KMS-11 (cell line): ENCODE results near the gene CORO1C.

Source experiments
- H2AFZ ChIP-seq: fragments of 200-600 bp; sonication (generic); 2 replicates; pipeline ENCODE4 v1.6.1; 2016; ENCODE audit warnings: antibody characterized with exemption, mixed run types, low read depth
- H3K27ac ChIP-seq: fragments of 200-600 bp; sonication (generic); 2 replicates; pipeline ENCODE4 v1.6.1; 2016; ENCODE audit warnings: mild to moderate bottlenecking, mixed run types
- H3K27me3 ChIP-seq: fragments of 200-600 bp; sonication (generic); 2 replicates; pipeline ENCODE4 v1.6.1; 2017; ENCODE audit warnings: mild to moderate bottlenecking, low read depth, mixed run types, moderate library complexity; ENCODE audit not compliant: insufficient read depth
- H3K36me3 ChIP-seq: fragments of 200-600 bp; sonication (generic); 2 replicates; pipeline ENCODE4 v1.6.1; 2017; ENCODE audit warnings: mild to moderate bottlenecking, mixed run types; ENCODE audit not compliant: insufficient read depth
- H3K4me1 ChIP-seq: fragments of 200-600 bp; sonication (generic); 2 replicates; pipeline ENCODE4 v1.6.1; 2016; ENCODE audit warnings: mild to moderate bottlenecking, low read depth, mixed run types; ENCODE audit not compliant: poor library complexity, severe bottlenecking
- H3K4me2 ChIP-seq: fragments of 200-600 bp; sonication (generic); 2 replicates; pipeline ENCODE4 v1.7.0; 2016; ENCODE audit warnings: mild to moderate bottlenecking, mixed run types
- H3K4me3 ChIP-seq: fragments of 200-600 bp; sonication (generic); IDR thresholded peaks from 2 replicates; pipeline ENCODE4 v1.6.1; 2017; ENCODE audit warnings: low read depth, low read length, mixed read lengths; ENCODE audit not compliant: insufficient read depth
- H3K79me2 ChIP-seq: fragments of 200-600 bp; sonication (generic); 2 replicates; pipeline ENCODE4 v1.6.1; 2016; ENCODE audit warnings: low read depth, mixed run types; ENCODE audit not compliant: insufficient read depth
- H3K9ac ChIP-seq: fragments of 200-600 bp; sonication (generic); 2 replicates; pipeline ENCODE4 v1.6.1; 2016; ENCODE audit warnings: mild to moderate bottlenecking, mixed run types
- H4K20me1 ChIP-seq: fragments of 200-600 bp; sonication (generic); 2 replicates; pipeline ENCODE4 v1.6.1; 2016; ENCODE audit warnings: mild to moderate bottlenecking, mixed run types; ENCODE audit not compliant: insufficient read depth
- TF ChIP-seq, protein P1 (sequence below): fragments of 200-600 bp; sonication (generic); conservative IDR thresholded peaks from 2 replicates; pipeline ENCODE4 v1.6.1; 2017; ENCODE audit warnings: low read depth, mild to moderate bottlenecking, antibody characterized with exemption, low read length, moderate library complexity, mixed read lengths

CORO1C gene

DNA sequence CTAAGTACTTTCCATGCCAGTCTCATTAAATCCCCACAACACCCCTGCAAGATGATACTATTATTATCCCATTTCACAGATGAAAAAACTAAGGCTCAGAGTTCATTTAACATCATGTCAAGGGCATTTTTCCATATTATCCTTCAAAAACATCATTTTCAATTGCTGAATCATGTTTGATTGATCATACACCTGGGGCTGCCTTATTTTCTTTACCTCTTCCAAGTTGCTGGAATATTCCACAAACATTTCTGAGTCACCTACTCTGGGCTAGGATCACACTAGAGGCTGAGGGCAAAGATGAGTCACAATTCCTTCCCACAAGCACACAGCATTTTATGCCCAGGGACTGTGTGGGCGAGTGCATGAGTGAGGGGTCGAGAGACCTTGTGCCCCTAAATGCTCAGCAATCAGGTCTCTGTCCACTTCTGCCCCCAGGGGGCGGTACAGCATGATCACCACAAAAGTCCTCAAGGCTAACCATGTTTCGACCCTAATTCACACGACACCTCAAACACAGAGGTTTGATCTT, 119.4 kb downstream of the CORO1C start:
- no peaks in the 10 kb centered on the region for H4K20me1 ChIP-seq
- no peaks in the 10 kb centered on the region for H3K27me3 ChIP-seq
- H3K4me3 ChIP-seq: no peak overlapping the region
- no peak overlapping the region for H3K4me2 ChIP-seq
- no peak overlapping the region for H3K9ac ChIP-seq
- no peaks in the 10 kb centered on the region for H3K36me3 ChIP-seq
- peaks cover 27% of the 10 kb centered on the region for H3K4me1 ChIP-seq
- H3K79me2 ChIP-seq: no peaks in the 10 kb centered on the region
- H3K27ac ChIP-seq: no peak overlapping the region
- TF ChIP-seq, protein P1, sequence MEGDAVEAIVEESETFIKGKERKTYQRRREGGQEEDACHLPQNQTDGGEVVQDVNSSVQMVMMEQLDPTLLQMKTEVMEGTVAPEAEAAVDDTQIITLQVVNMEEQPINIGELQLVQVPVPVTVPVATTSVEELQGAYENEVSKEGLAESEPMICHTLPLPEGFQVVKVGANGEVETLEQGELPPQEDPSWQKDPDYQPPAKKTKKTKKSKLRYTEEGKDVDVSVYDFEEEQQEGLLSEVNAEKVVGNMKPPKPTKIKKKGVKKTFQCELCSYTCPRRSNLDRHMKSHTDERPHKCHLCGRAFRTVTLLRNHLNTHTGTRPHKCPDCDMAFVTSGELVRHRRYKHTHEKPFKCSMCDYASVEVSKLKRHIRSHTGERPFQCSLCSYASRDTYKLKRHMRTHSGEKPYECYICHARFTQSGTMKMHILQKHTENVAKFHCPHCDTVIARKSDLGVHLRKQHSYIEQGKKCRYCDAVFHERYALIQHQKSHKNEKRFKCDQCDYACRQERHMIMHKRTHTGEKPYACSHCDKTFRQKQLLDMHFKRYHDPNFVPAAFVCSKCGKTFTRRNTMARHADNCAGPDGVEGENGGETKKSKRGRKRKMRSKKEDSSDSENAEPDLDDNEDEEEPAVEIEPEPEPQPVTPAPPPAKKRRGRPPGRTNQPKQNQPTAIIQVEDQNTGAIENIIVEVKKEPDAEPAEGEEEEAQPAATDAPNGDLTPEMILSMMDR: peak; percentile 31; the same call in 1 of the 2 replicates
- H2AFZ ChIP-seq: no peak overlapping the region

DNA sequence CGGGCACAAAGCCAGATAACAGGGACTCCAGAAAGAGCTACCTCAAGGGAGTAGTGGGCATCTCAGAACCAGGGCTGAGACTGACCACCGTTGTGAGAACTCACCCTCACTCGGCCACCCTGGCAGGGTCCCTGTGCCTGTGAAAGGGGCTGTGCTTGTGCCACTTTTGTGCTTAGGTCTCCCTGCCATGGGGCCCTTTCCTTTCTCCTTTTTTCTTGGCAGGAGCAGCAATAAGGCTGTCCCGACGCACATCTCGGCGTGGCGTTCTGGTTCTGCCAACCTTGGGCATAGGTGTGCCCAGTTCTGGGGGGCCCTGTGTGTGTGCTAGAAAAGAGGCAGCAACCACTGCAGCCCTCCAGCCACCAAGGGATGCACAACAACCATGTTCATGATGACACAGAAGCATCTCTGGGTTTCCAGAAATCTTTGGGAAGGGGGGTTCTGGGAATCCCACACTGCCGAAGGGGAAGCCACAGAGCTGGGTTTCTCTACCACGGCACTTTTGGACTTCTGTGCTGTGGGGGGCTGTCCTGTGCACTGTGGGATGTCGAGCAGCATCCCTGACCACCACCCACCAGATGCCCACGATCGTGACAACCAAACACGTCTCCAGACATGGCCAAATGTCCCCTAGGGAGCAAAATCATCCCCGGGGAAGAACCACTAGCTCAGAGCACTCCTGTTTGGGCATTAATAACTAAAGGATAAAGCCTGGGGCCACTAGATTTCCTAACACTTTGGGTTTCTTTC, 120.3 kb downstream of the CORO1C start:
- Histone ChIP-seq H3K27ac (no peak overlapping the region), H3K4me1 (peaks cover 17% of the 10 kb centered on the region)

DNA sequence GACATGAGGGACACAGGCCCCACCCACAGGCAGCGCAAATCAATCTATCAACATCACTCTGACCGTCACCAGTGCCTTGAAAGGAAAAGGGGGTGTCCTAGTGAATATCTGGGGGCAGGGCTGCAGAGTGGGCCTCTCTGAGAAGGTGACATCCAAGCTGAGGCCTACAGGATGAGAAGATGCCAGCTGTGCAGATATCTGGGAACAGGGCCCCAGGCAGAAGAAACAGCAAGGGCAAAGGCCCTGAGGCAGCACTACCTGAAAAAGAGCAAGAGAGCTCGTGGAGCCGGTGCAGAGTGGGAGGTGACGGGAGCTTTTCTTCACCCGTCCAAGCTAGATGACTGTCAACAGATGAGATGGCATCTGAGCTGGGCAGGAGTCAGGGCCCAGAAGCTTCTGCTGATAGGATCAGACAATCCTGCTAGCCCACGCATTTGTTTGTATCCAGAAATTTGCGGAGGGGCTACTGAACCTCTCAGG, 120.9 kb downstream of the CORO1C start:
- Histone ChIP-seq H3K27ac (no peak overlapping the region), H3K79me2 (no peaks in the 10 kb centered on the region), H3K4me1 (peaks cover 16% of the 10 kb centered on the region), H3K4me3 (no peak overlapping the region), H3K36me3 (no peaks in the 10 kb centered on the region), H4K20me1 (no peaks in the 10 kb centered on the region), H3K27me3 (no peaks in the 10 kb centered on the region), H3K4me2 (no peak overlapping the region), H3K9ac (no peak overlapping the region), H2AFZ (no peak overlapping the region)
- TF ChIP-seq, protein P1: no peak

More for the DNA sequence above, 120.3 kb downstream of the CORO1C start:
- TF ChIP-seq, protein P1: no peak
- Histone ChIP-seq H3K27me3 (no peaks in the 10 kb centered on the region), H3K4me2 (no peak overlapping the region), H3K9ac (no peak overlapping the region), H3K4me3 (no peak overlapping the region), H2AFZ (no peak overlapping the region), H4K20me1 (no peaks in the 10 kb centered on the region), H3K36me3 (no peaks in the 10 kb centered on the region), H3K79me2 (no peaks in the 10 kb centered on the region)

DNA sequence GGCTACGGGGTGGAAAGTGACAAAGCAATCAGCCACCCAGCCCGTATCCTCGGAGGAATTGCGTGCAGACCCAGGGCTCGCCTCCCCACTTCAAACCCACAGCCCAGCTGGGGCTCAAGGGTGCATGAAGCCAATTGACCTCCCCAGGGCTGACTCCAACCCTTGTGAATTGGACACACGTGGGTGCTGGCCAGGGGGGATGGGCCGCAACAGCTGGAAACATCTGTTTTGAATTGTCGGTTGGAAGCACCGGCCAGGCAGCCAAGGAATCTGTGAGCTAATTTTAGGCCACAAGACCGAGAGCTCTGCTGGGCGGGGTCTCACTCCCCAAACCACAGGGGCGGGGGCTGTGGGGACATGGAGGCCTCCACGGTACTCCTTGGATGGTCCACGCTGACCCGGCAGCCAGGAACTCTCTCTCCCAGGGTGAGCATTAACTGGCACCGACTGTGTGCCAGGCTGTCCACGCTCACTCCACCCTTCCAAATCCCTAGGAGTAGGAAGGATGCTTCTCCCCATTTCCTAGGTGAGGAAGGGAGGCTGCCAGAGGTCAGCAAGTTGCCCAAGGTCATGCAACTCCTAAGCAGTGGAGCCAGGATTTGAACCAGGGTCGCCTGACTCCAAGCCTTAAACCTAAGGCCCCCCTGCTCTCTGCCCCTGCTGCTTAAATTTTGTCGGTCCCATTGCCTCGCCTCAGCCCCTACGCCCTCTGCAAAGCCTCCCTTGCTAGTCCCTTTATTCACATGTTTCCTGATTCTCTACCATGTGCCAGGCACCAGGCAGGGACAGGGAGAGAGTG, 121.6 kb downstream of the CORO1C start:
- no peak overlapping the region for H3K4me2 ChIP-seq
- no peak overlapping the region for H2AFZ ChIP-seq

More for the DNA sequence above, 121.6 kb downstream of the CORO1C start:
- no peak overlapping the region for H3K4me3 ChIP-seq
- no peaks in the 10 kb centered on the region for H3K79me2 ChIP-seq
- H3K4me1 ChIP-seq: peaks cover 16% of the 10 kb centered on the region
- TF ChIP-seq, protein P1: no peak
- no peak overlapping the region for H3K9ac ChIP-seq
- no peaks in the 10 kb centered on the region for H3K27me3 ChIP-seq
- no peaks in the 10 kb centered on the region for H3K36me3 ChIP-seq
- H4K20me1 ChIP-seq: no peaks in the 10 kb centered on the region
- no peak overlapping the region for H3K27ac ChIP-seq
